Liver (tissue), 9 donors: ENCODE results near the gene SYNDIG1. TPM values are rescaled to one million over a fixed set of nuclear protein-coding genes. Genes with fewer than 3 reads are reported as not detected.

Experiments
- DNase-seq: peaks from one replicate; pipeline ENCODE4 v3.0.0-alpha.2; 2017; ENCODE audit warnings: low spot score
- H3K27ac ChIP-seq, 2 donors: one replicate each; pipeline ENCODE4 v1.7.0; 2013; ENCODE audit warnings: inconsistent platforms in 2 of 2, low read length in 2 of 2, control low read depth in 1 of 2, low read depth in 1 of 2, mild to moderate bottlenecking in 1 of 2
- H3K27me3 ChIP-seq, 4 donors: one replicate each; pipeline versions ENCODE4 v1.6.1 to v1.7.0; 2013; ENCODE audit warnings: low read length in 3 of 4, inconsistent platforms in 1 of 4, mild to moderate bottlenecking in 1 of 4, moderate library complexity in 1 of 4; ENCODE audit not compliant: control insufficient read depth in 4 of 4, insufficient read depth in 4 of 4
- H3K36me3 ChIP-seq, 4 donors: one replicate each; pipeline versions ENCODE4 v1.6.1 to v1.7.0; 2013; ENCODE audit warnings: low read length in 3 of 4, mild to moderate bottlenecking in 3 of 4, low read depth in 1 of 4, moderate library complexity in 1 of 4; ENCODE audit not compliant: control insufficient read depth in 4 of 4, insufficient read depth in 3 of 4
- H3K4me1 ChIP-seq, 4 donors: one replicate each; pipeline versions ENCODE4 v1.6.1 to v1.7.0; 2013; ENCODE audit warnings: low read length in 3 of 4, mild to moderate bottlenecking in 3 of 4, moderate library complexity in 1 of 4; ENCODE audit not compliant: control insufficient read depth in 4 of 4, insufficient read depth in 4 of 4
- H3K4me3 ChIP-seq, 3 donors: one replicate each; pipeline versions ENCODE4 v1.6.1 to v1.7.0; 2013; ENCODE audit warnings: low read length in 3 of 3, control low read depth in 1 of 3, low read depth in 1 of 3, mild to moderate bottlenecking in 1 of 3
- H3K9ac ChIP-seq, 2 donors: one replicate each; pipeline ENCODE4 v1.7.0; 2013; ENCODE audit warnings: low read length in 2 of 2, mild to moderate bottlenecking in 2 of 2, moderate library complexity in 2 of 2, control low read depth in 1 of 2, low read depth in 1 of 2
- H3K9me3 ChIP-seq, 4 donors: one replicate each; pipeline versions ENCODE4 v1.6.1 to v1.7.0; 2013; ENCODE audit warnings: low read length in 3 of 4; ENCODE audit not compliant: control insufficient read depth in 4 of 4
- ATF3 ChIP-seq: IDR thresholded peaks from 2 replicates; pipeline ENCODE4 v1.6.1; 2016; ENCODE audit warnings: antibody characterized with exemption
- CTCF ChIP-seq: fragments of 150-350 bp; IDR thresholded peaks from 2 replicates; pipeline ENCODE4 v1.5.1; 2017; ENCODE audit warnings: improper control_type of control experiment, low read depth, low read length; ENCODE audit not compliant: missing input control
- EGR1 ChIP-seq, 2 donors: IDR thresholded peaks; 2 replicates each; pipeline ENCODE4 v1.6.1; 2016 to 2018; ENCODE audit warnings: antibody characterized with exemption in 2 of 2, low read depth in 2 of 2
- FOXA1 ChIP-seq: IDR thresholded peaks from 2 replicates; pipeline ENCODE4 v1.6.1; 2016; ENCODE audit warnings: antibody characterized with exemption
- FOXA2 ChIP-seq: IDR thresholded peaks from 2 replicates; pipeline ENCODE4 v1.6.1; 2016; ENCODE audit warnings: antibody characterized with exemption
- GABPA ChIP-seq, 2 donors: IDR thresholded peaks in 1 of 2; conservative IDR thresholded peaks in 1 of 2; 2 replicates each; pipeline ENCODE4 v1.6.1; 2016; ENCODE audit warnings: antibody characterized with exemption in 2 of 2, mild to moderate bottlenecking in 1 of 2, moderate library complexity in 1 of 2
- HNF4A ChIP-seq, 2 donors: conservative IDR thresholded peaks; 2 replicates each; pipeline ENCODE4 v1.6.1; 2016; ENCODE audit warnings: antibody characterized with exemption in 2 of 2, mild to moderate bottlenecking in 2 of 2
- HNF4G ChIP-seq: IDR thresholded peaks from 2 replicates; pipeline ENCODE4 v1.6.1; 2016; ENCODE audit warnings: antibody characterized with exemption
- JUND ChIP-seq, 2 donors: IDR thresholded peaks; 2 replicates each; pipeline ENCODE4 v1.6.1; 2016; ENCODE audit warnings: antibody characterized with exemption in 2 of 2
- NR2F2 ChIP-seq: IDR thresholded peaks from 2 replicates; pipeline ENCODE4 v1.6.1; 2016; ENCODE audit warnings: antibody characterized with exemption
- RAD21 ChIP-seq, 2 donors: IDR thresholded peaks; 2 replicates each; pipeline ENCODE4 v1.6.1; 2016; ENCODE audit warnings: antibody characterized with exemption in 2 of 2, mild to moderate bottlenecking in 2 of 2
- REST ChIP-seq: IDR thresholded peaks from 2 replicates; pipeline ENCODE4 v1.6.1; 2016; ENCODE audit warnings: antibody characterized with exemption, mild to moderate bottlenecking
- RXRA ChIP-seq, 2 donors: IDR thresholded peaks; 2 replicates each; pipeline ENCODE4 v1.6.1; 2017 to 2018; ENCODE audit warnings: antibody characterized with exemption in 2 of 2, mild to moderate bottlenecking in 1 of 2
- TAF1 ChIP-seq: conservative IDR thresholded peaks from 2 replicates; pipeline ENCODE4 v1.6.1; 2016; ENCODE audit warnings: antibody characterized with exemption, mild to moderate bottlenecking
- WGBS: extraction: QIAGEN DNeasy Blood & Tissue Kit; methylation state at CpG from one replicate; pipeline ENCODE4 v1.1.7; 2013; 5-methylcytosine and 5-hydroxymethylcytosine counted together
- polyA plus RNA-seq, 2 donors: library from polyadenylated mRNA; stranded (reverse) in 1 of 2; unstranded in 1 of 2; fragments of 200-250 nt in 1 of 2; fragments of >200 nt in 1 of 2; fragmentation: Nextera tagmentation in 1 of 2; extraction: Ambion mirVana in 1 of 2; gene quantifications; one replicate each; pipeline versions ENCODE4 v1.2.1 to v1.2.3, GENCODE V29; 2013 to 2015
- total RNA-seq, 2 donors: library from RNA; depleted of rRNA; stranded (reverse); fragments of >200 nt; gene quantifications; one replicate each; pipeline ENCODE4 v1.2.3, GENCODE V29; 2014
- TF ChIP-seq, protein P1 (sequence below): IDR thresholded peaks from 2 replicates; pipeline ENCODE4 v1.6.1; 2016; ENCODE audit warnings: antibody characterized with exemption
- TF ChIP-seq, protein P2 (sequence below): IDR thresholded peaks from 2 replicates; pipeline ENCODE4 v1.6.1; 2016; ENCODE audit warnings: antibody characterized with exemption
- donor health status: healthy.
- donor health status: healthy.
- donor health status: healthy.
- donor health status: healthy.
- donor health status: healthy.

Gene SYNDIG1
- total and polyA plus RNA-seq, 4 donors: 0.05 to 0.08 TPM; not detected in 2

- TF ChIP-seq CTCF (no peak), RAD21 (IDR thresholded peaks at IDR 0.05) (no peak), JUND (IDR thresholded peaks at IDR 0.05) (no peak), HNF4A (conservative IDR thresholded peaks at IDR 0.05) (no peak)
- TF ChIP-seq, protein P1, sequence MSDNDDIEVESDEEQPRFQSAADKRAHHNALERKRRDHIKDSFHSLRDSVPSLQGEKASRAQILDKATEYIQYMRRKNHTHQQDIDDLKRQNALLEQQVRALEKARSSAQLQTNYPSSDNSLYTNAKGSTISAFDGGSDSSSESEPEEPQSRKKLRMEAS: no peak
Measured at GRCh38 chr20:24636626-24637025, 167.2 kb downstream of the SYNDIG1 start (continued).

GRCh38 chr20:24637087-24637486 lies 167.7 kb downstream of the SYNDIG1 start:
- TF ChIP-seq FOXA2: no peak
- no peak for TF ChIP-seq REST
- TF ChIP-seq RAD21 (IDR thresholded peaks at IDR 0.05): no peak
- TF ChIP-seq HNF4A (conservative IDR thresholded peaks at IDR 0.05): no peak
- Histone ChIP-seq H3K27me3 (peaks cover 0 to 3% (median 0%) of the 10 kb centered on the region in 4 donors), H3K27ac (no peak overlapping the region), H3K9me3 (peaks cover 0 to 2% (median 0%) of the 10 kb centered on the region in 4 donors), H3K4me1 (no peaks in the 10 kb centered on the region), H3K4me3 (no peak overlapping the region), H3K36me3 (no peaks in the 10 kb centered on the region), H3K9ac (no peak overlapping the region)
- WGBS: 82% methylated on average over 4 of the region's 4 CpGs
- DNase-seq: no peak

DNA sequence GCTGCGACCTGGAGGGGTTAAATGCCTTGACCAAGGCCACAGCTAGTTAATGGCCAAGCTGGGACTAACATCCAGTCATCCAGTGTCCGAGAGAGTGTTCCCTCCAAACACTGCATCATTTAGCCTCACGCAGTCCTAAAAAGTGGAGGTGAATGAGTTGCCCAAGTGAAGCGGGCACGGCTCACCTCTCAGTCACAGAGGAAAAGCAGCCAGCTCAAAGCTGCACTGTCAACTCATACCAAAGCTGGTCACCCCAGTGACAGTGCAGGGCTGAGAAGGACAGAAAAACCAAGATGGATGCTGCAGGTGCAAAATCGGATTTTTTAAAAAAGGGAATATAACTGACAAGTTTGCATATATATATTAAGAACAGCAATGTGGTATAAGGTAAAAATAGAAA lies 168.5 kb downstream of the SYNDIG1 start:
- Histone ChIP-seq H3K4me1 (no peaks in the 10 kb centered on the region), H3K27me3 (peaks cover 0 to 3% (median 0%) of the 10 kb centered on the region in 4 donors), H3K4me3 (no peak overlapping the region), H3K9me3 (peaks cover 0 to 2% (median 0%) of the 10 kb centered on the region in 4 donors), H3K27ac (no peak overlapping the region), H3K9ac (no peak overlapping the region), H3K36me3 (no peaks in the 10 kb centered on the region)
- WGBS: 73% methylated on average over 6 of the region's 6 CpGs
- DNase-seq: no peak
- TF ChIP-seq RXRA (IDR thresholded peaks at IDR 0.05) (no peak), FOXA1 (no peak), JUND (IDR thresholded peaks at IDR 0.05) (no peak), NR2F2 (no peak), REST (no peak), GABPA (IDR thresholded peaks at IDR 0.05 in 1 of 2, conservative IDR thresholded peaks at IDR 0.05 in 1 of 2) (no peak), ATF3 (no peak), HNF4G (no peak), RAD21 (IDR thresholded peaks at IDR 0.05) (no peak), FOXA2 (no peak), HNF4A (conservative IDR thresholded peaks at IDR 0.05) (no peak), TAF1 (no peak), EGR1 (IDR thresholded peaks at IDR 0.05; ENCODE audit: low read depth in 2 of 2) (no peak)
- TF ChIP-seq, protein P1: no peak
- TF ChIP-seq, protein P2, sequence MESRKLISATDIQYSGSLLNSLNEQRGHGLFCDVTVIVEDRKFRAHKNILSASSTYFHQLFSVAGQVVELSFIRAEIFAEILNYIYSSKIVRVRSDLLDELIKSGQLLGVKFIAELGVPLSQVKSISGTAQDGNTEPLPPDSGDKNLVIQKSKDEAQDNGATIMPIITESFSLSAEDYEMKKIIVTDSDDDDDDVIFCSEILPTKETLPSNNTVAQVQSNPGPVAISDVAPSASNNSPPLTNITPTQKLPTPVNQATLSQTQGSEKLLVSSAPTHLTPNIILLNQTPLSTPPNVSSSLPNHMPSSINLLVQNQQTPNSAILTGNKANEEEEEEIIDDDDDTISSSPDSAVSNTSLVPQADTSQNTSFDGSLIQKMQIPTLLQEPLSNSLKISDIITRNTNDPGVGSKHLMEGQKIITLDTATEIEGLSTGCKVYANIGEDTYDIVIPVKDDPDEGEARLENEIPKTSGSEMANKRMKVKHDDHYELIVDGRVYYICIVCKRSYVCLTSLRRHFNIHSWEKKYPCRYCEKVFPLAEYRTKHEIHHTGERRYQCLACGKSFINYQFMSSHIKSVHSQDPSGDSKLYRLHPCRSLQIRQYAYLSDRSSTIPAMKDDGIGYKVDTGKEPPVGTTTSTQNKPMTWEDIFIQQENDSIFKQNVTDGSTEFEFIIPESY: no peak
